ENCODE results near the gene SRGAP1. TPM values are rescaled to one million over a fixed set of nuclear protein-coding genes. Genes with fewer than 3 reads are reported as not detected.

SRGAP1 gene
- total and polyA plus RNA-seq, 2 of the 13 experiments (the other 11 are each of a cell fraction or from before 2014, with no cell fraction given) = 1.6 to 3.4 TPM

GRCh38 chr12:63843721-63844390 is 644 bp upstream of the SRGAP1 start (continued):
- TF ChIP-seq SOX13 (IDR thresholded peaks at IDR 0.05) = no peak
- peak in 1 of 2 experiments; percentile 53; a peak in 1 of 4 replicates for TF ChIP-seq SOX13 (CRISPR knock-in tag; conservative IDR thresholded peaks at IDR 0.05 in 1 of 2, IDR thresholded peaks at IDR 0.05 in 1 of 2)
- TF ChIP-seq KAT8 (CRISPR knock-in tag; IDR thresholded peaks at IDR 0.05) = peak; percentile 68
- TF ChIP-seq, protein P1, sequence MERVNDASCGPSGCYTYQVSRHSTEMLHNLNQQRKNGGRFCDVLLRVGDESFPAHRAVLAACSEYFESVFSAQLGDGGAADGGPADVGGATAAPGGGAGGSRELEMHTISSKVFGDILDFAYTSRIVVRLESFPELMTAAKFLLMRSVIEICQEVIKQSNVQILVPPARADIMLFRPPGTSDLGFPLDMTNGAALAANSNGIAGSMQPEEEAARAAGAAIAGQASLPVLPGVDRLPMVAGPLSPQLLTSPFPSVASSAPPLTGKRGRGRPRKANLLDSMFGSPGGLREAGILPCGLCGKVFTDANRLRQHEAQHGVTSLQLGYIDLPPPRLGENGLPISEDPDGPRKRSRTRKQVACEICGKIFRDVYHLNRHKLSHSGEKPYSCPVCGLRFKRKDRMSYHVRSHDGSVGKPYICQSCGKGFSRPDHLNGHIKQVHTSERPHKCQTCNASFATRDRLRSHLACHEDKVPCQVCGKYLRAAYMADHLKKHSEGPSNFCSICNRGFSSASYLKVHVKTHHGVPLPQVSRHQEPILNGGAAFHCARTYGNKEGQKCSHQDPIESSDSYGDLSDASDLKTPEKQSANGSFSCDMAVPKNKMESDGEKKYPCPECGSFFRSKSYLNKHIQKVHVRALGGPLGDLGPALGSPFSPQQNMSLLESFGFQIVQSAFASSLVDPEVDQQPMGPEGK (CRISPR knock-in tag; IDR thresholded peaks at IDR 0.05) = peak; percentile 50; the same call in 1 of the 2 replicates
- TF ChIP-seq CCAR2 (optimal IDR thresholded peaks at IDR 0.05; ENCODE audit: low read depth, low read length) = no peak
- TF ChIP-seq KLF6 (CRISPR knock-in tag; IDR thresholded peaks at IDR 0.05) = peak; percentile 71; the same call in 1 of the 2 replicates
- no peak; the same call in 1 of the 2 replicates for TF ChIP-seq ZNF629 (CRISPR knock-in tag; conservative IDR thresholded peaks at IDR 0.05)
- TF ChIP-seq SOX6 (IDR thresholded peaks at IDR 0.05) = no peak
- peak; percentile 44 for TF ChIP-seq SOX6 (CRISPR knock-in tag; IDR thresholded peaks at IDR 0.05)
- 0 out of 2 replicates have a peak, but pooled peaks have one; percentile 34 for TF ChIP-seq ZNF350 (CRISPR knock-in tag; IDR thresholded peaks at IDR 0.05; ENCODE audit: borderline replicate concordance, low read depth)
- TF ChIP-seq NR2F6 (IDR thresholded peaks at IDR 0.05) = no peak
- TF ChIP-seq NR2F6 (CRISPR knock-in tag; IDR thresholded peaks at IDR 0.05) = peak; percentile 54; the same call in 1 of the 2 replicates
- no peak for TF ChIP-seq TEF (CRISPR knock-in tag; IDR thresholded peaks at IDR 0.05)
- TF ChIP-seq, protein P2, sequence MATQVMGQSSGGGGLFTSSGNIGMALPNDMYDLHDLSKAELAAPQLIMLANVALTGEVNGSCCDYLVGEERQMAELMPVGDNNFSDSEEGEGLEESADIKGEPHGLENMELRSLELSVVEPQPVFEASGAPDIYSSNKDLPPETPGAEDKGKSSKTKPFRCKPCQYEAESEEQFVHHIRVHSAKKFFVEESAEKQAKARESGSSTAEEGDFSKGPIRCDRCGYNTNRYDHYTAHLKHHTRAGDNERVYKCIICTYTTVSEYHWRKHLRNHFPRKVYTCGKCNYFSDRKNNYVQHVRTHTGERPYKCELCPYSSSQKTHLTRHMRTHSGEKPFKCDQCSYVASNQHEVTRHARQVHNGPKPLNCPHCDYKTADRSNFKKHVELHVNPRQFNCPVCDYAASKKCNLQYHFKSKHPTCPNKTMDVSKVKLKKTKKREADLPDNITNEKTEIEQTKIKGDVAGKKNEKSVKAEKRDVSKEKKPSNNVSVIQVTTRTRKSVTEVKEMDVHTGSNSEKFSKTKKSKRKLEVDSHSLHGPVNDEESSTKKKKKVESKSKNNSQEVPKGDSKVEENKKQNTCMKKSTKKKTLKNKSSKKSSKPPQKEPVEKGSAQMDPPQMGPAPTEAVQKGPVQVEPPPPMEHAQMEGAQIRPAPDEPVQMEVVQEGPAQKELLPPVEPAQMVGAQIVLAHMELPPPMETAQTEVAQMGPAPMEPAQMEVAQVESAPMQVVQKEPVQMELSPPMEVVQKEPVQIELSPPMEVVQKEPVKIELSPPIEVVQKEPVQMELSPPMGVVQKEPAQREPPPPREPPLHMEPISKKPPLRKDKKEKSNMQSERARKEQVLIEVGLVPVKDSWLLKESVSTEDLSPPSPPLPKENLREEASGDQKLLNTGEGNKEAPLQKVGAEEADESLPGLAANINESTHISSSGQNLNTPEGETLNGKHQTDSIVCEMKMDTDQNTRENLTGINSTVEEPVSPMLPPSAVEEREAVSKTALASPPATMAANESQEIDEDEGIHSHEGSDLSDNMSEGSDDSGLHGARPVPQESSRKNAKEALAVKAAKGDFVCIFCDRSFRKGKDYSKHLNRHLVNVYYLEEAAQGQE (IDR thresholded peaks at IDR 0.05; ENCODE audit: borderline replicate concordance in 1 of 2, low read depth in 1 of 2, low read length in 2 of 2) = peak in 1 of 2 experiments; percentile 17; a peak in 1 of 4 replicates
- peak; percentile 79 for TF ChIP-seq NFYC (CRISPR knock-in tag; IDR thresholded peaks at IDR 0.05)
